HG03066 (cell line): ENCODE results near the gene CREB3L2.
A peak's percentile ranks its signal among the peaks of the same experiment; 100 is the strongest.
"Not testable (repeated sequence)": the region's sequence is repeated elsewhere in the genome, so short reads cannot be mapped to it uniquely, and the experiment has no call there.

ENCODE experiments used
- ATAC-seq: cut with Tn5 transposase; IDR thresholded peaks from one replicate; pipeline ENCODE4 v1.9.1; 2021; ENCODE audit warnings: low read depth; ENCODE audit not compliant: unreplicated experiment

CREB3L2 gene

GRCh38 chr7:138014686-138015085, 12.8 kb upstream of the CREB3L2 start:
- ATAC-seq: no peak

GRCh38 chr7:138014201-138014600, 12.3 kb upstream of the CREB3L2 start:
- not testable (repeated sequence) for ATAC-seq

GRCh38 chr7:138009350-138009653, 7.4 kb upstream of the CREB3L2 start:
- ATAC-seq: no peak

- ATAC-seq: peak; percentile 60
These were observed 6.9 kb upstream of the CREB3L2 start for GRCh38 chr7:138008588-138009349.

GRCh38 chr7:138008019-138008587, 6.2 kb upstream of the CREB3L2 start:
- ATAC-seq: no peak

GRCh38 chr7:138006106-138006505, 4.2 kb upstream of the CREB3L2 start:
- no peak for ATAC-seq

GRCh38 chr7:138004936-138005335, 3.0 kb upstream of the CREB3L2 start:
- ATAC-seq: no peak

GRCh38 chr7:138004046-138004445, 2.2 kb upstream of the CREB3L2 start:
- ATAC-seq: no peak

- no peak for ATAC-seq
These were observed 923 bp upstream of the CREB3L2 start for GRCh38 chr7:138002828-138003189.

- ATAC-seq: peak; percentile 94
These were observed 376 bp upstream of the CREB3L2 start for GRCh38 chr7:138002096-138002827.

GRCh38 chr7:138000081-138000701, 1.7 kb downstream of the CREB3L2 start:
- ATAC-seq: no peak

- no peak for ATAC-seq
These were observed 2.3 kb downstream of the CREB3L2 start for GRCh38 chr7:137999496-138000080.

- ATAC-seq: no peak
These were observed 3.6 kb downstream of the CREB3L2 start for GRCh38 chr7:137998250-137998649.

GRCh38 chr7:137996871-137997270, 5.0 kb downstream of the CREB3L2 start:
- ATAC-seq: no peak

GRCh38 chr7:137996386-137996851, 5.5 kb downstream of the CREB3L2 start:
- ATAC-seq: no peak

GRCh38 chr7:137994216-137994615, 7.7 kb downstream of the CREB3L2 start:
- no peak for ATAC-seq

GRCh38 chr7:137993395-137993743, 8.5 kb downstream of the CREB3L2 start:
- no peak for ATAC-seq

GRCh38 chr7:137992550-137993394, 9.1 kb downstream of the CREB3L2 start:
- ATAC-seq: peak; percentile 53

GRCh38 chr7:137992104-137992549, 9.8 kb downstream of the CREB3L2 start:
- ATAC-seq: no peak
